Glutamatergic neuron (in vitro differentiated cells): ENCODE results near the gene PRKCH. TPM values are rescaled to one million over a fixed set of nuclear protein-coding genes. Genes with fewer than 3 reads are reported as not detected.

ENCODE experiments used
- DNase-seq: peaks from one replicate; pipeline ENCODE4 v3.0.0; 2022
- H3K27ac Mint-ChIP-seq: one replicate; pipeline ENCODE4 v1.8.0; 2020; ENCODE audit warnings: mild to moderate bottlenecking, mixed read lengths, inconsistent platforms; ENCODE audit not compliant: unreplicated experiment
- H3K27me3 Mint-ChIP-seq: one replicate; pipeline ENCODE4 v1.8.0; 2020; ENCODE audit warnings: mild to moderate bottlenecking, moderate library complexity, mixed read lengths, inconsistent platforms; ENCODE audit not compliant: unreplicated experiment
- H3K36me3 Mint-ChIP-seq: one replicate; pipeline ENCODE4 v1.8.0; 2020; ENCODE audit warnings: mild to moderate bottlenecking, mixed read lengths, inconsistent platforms; ENCODE audit not compliant: unreplicated experiment
- H3K4me1 Mint-ChIP-seq: one replicate; pipeline ENCODE4 v1.8.0; 2020; ENCODE audit warnings: mild to moderate bottlenecking, low read depth, mixed read lengths, inconsistent platforms; ENCODE audit not compliant: unreplicated experiment
- H3K4me3 Mint-ChIP-seq: one replicate; pipeline ENCODE4 v1.8.0; 2020; ENCODE audit warnings: mild to moderate bottlenecking, mixed read lengths, inconsistent platforms; ENCODE audit not compliant: unreplicated experiment
- H3K9me3 Mint-ChIP-seq: one replicate; pipeline ENCODE4 v1.8.0; 2020; ENCODE audit warnings: mild to moderate bottlenecking, moderate library complexity, mixed read lengths, inconsistent platforms; ENCODE audit not compliant: unreplicated experiment
- total RNA-seq: library from RNA; stranded (reverse); fragmentation: NEBNext Ultra II Directional; extraction: Animal tissue kit (Norgen Biotek cat#: 25700); gene quantifications from one replicate; pipeline ENCODE4 v1.2.1, GENCODE V29; 2021; ENCODE audit not compliant: unreplicated experiment
- TF ChIP-seq, protein P1 (sequence below): fragments of 200-600 bp; sonication (generic); IDR thresholded peaks from one replicate; pipeline ENCODE4 v1.5.0; 2021; ENCODE audit not compliant: partially characterized antibody, unreplicated experiment

PRKCH gene
- total RNA-seq, 1 donor from 2014 or later: 0.54 TPM

DNA sequence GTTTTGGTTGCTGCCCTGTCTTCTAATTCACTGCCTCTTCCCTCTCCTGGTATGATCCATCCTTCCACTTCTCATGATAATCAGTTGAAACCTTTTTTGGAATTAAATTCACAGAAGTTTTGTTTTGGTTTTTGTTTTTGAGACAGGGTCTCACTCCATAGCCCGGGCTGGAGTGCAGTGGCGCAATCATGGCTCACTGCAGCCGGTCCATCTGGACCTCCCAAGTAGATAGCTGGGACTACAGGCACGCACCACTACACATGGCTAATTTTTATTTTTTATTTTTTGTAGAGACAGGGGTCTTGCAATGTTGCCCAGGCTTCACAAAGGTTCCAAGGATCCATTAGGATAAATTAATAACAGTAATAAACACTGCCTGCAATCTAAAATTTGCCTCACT lies 164.3 kb downstream of the PRKCH start:
- Mint-ChIP-seq H3K4me1 (no peaks in the 10 kb centered on the region), H3K27ac (no peak overlapping the region), H3K27me3 (no peaks in the 10 kb centered on the region), H3K36me3 (no peaks in the 10 kb centered on the region), H3K9me3 (no peaks in the 10 kb centered on the region), H3K4me3 (no peak overlapping the region)
- no peak for DNase-seq
- TF ChIP-seq, protein P1, sequence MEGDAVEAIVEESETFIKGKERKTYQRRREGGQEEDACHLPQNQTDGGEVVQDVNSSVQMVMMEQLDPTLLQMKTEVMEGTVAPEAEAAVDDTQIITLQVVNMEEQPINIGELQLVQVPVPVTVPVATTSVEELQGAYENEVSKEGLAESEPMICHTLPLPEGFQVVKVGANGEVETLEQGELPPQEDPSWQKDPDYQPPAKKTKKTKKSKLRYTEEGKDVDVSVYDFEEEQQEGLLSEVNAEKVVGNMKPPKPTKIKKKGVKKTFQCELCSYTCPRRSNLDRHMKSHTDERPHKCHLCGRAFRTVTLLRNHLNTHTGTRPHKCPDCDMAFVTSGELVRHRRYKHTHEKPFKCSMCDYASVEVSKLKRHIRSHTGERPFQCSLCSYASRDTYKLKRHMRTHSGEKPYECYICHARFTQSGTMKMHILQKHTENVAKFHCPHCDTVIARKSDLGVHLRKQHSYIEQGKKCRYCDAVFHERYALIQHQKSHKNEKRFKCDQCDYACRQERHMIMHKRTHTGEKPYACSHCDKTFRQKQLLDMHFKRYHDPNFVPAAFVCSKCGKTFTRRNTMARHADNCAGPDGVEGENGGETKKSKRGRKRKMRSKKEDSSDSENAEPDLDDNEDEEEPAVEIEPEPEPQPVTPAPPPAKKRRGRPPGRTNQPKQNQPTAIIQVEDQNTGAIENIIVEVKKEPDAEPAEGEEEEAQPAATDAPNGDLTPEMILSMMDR: no peak

DNA sequence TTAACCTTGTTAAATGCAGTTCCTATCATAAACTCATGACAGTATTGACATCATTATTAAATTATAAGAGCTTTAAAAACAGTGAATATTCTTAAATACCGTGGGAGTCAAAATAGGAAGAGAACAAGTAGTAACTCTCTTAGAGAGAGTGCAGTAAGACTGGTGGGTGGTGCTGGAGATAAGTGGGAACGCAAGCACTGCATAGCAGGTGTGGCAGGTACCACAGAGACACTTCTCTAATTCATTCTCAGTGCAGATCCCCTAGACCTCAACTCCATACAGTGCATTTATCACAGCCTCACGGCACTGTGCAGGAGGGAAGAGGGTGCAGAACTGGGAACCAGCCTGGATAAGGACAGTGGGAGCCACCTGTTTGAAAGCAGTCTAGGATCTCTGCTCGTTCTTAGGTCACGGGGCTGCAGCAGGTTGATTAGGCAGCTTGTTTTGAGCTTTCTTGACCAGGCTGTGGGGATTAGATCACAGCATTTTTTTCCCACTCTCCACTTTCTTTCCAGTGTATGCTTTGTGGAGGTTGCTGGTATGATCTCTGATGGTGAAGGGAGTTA lies 165.6 kb downstream of the PRKCH start:
- H3K4me1 Mint-ChIP-seq: no peaks in the 10 kb centered on the region
- no peak overlapping the region for H3K27ac Mint-ChIP-seq
- H3K9me3 Mint-ChIP-seq: no peaks in the 10 kb centered on the region
- DNase-seq: no peak
- no peaks in the 10 kb centered on the region for H3K27me3 Mint-ChIP-seq
- TF ChIP-seq, protein P1: no peak
- no peak overlapping the region for H3K4me3 Mint-ChIP-seq
- no peaks in the 10 kb centered on the region for H3K36me3 Mint-ChIP-seq

GRCh38 chr14:61488417-61489401 lies 167.3 kb downstream of the PRKCH start:
- H3K4me3 Mint-ChIP-seq: no peak overlapping the region
- TF ChIP-seq, protein P1: no peak
- no peak overlapping the region for H3K27ac Mint-ChIP-seq
- H3K27me3 Mint-ChIP-seq: no peaks in the 10 kb centered on the region
- H3K36me3 Mint-ChIP-seq: no peaks in the 10 kb centered on the region
- no peaks in the 10 kb centered on the region for H3K4me1 Mint-ChIP-seq
- no peaks in the 10 kb centered on the region for H3K9me3 Mint-ChIP-seq
- DNase-seq: no peak

GRCh38 chr14:61489512-61489911 lies 168.1 kb downstream of the PRKCH start:
- Mint-ChIP-seq H3K27ac (no peak overlapping the region), H3K9me3 (no peaks in the 10 kb centered on the region), H3K27me3 (no peaks in the 10 kb centered on the region), H3K36me3 (no peaks in the 10 kb centered on the region), H3K4me1 (no peaks in the 10 kb centered on the region), H3K4me3 (no peak overlapping the region)
- no peak for DNase-seq
- TF ChIP-seq, protein P1: no peak

DNA sequence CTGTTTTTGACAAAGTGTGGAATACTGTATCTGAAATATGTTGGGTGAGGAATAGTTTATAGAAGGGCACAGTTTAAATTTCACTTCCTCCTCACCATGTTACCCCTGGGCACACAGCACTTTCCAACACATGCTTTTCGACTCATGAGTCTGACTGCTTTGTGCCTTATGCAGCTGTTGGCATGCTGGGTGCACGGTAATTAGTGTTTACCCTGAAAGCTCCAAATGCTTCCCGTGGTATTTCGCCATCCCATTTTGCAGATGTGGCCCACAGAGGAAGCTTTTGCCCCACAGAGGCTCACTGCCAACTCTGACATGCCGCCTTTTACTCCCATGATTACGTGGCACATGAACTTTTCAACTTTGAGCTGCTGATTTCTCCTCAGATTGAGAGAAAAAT lies 168.6 kb downstream of the PRKCH start:
- DNase-seq: no peak
- H3K9me3 Mint-ChIP-seq: no peaks in the 10 kb centered on the region
- TF ChIP-seq, protein P1: no peak
- no peaks in the 10 kb centered on the region for H3K27me3 Mint-ChIP-seq
- no peaks in the 10 kb centered on the region for H3K4me1 Mint-ChIP-seq
- H3K4me3 Mint-ChIP-seq: no peak overlapping the region
- no peaks in the 10 kb centered on the region for H3K36me3 Mint-ChIP-seq
- no peak overlapping the region for H3K27ac Mint-ChIP-seq
